Naive B cell (primary cell): ENCODE results near the gene TMEM205. TPM values are rescaled to one million over a fixed set of nuclear protein-coding genes. Genes with fewer than 3 reads are reported as not detected.

Experiments
- ATAC-seq, 2 donors: fragments of 150-1000 bp; cut with Tn5 transposase; 2 replicates each; pipeline ENCODE4 v1.10.0; 2021; ENCODE audit warnings: low read depth in 2 of 2, mild to moderate bottlenecking in 2 of 2, moderate library complexity in 2 of 2
- DNase-seq: peaks from one replicate; pipeline ENCODE4 v3.0.0; 2022
- H3K27ac Mint-ChIP-seq, 6 donors: one replicate each; pipeline ENCODE4 v1.8.0; 2020 to 2022; ENCODE audit warnings: mild to moderate bottlenecking in 6 of 6, mixed read lengths in 6 of 6, moderate library complexity in 5 of 6, inconsistent platforms in 2 of 6
- H3K27me3 Mint-ChIP-seq, 3 donors: one replicate each; pipeline ENCODE4 v1.8.0; 2021 to 2022; ENCODE audit warnings: mixed read lengths in 3 of 3, mild to moderate bottlenecking in 1 of 3
- H3K36me3 Mint-ChIP-seq, 2 donors: one replicate each; pipeline ENCODE4 v1.8.0; 2020 to 2022; ENCODE audit warnings: mixed read lengths in 2 of 2, inconsistent platforms in 1 of 2, mild to moderate bottlenecking in 1 of 2
- H3K4me1 Mint-ChIP-seq, 3 donors: one replicate each; pipeline ENCODE4 v1.8.0; 2020 to 2022; ENCODE audit warnings: mixed read lengths in 3 of 3, inconsistent platforms in 1 of 3, mild to moderate bottlenecking in 1 of 3, moderate library complexity in 1 of 3
- H3K4me3 Mint-ChIP-seq, 8 donors: one replicate each; pipeline ENCODE4 v1.8.0; 2020 to 2022; ENCODE audit warnings: mild to moderate bottlenecking in 8 of 8, mixed read lengths in 8 of 8, moderate library complexity in 8 of 8, inconsistent platforms in 2 of 8
- H3K9me3 Mint-ChIP-seq, 7 donors: one replicate each; pipeline ENCODE4 v1.8.0; 2020 to 2022; ENCODE audit warnings: mixed read lengths in 7 of 7, mild to moderate bottlenecking in 5 of 7, inconsistent platforms in 2 of 7, moderate library complexity in 1 of 7
- polyA plus RNA-seq, 6 donors: library from polyadenylated mRNA; unstranded; fragments of 300-500 nt; fragmentation: Illumina TruSeq; gene quantifications; one replicate each; pipeline ENCODE4 v1.2.3, GENCODE V29; 2021; ENCODE audit warnings: low read depth in 6 of 6

Gene TMEM205
- polyA plus RNA-seq, 6 donors from 2014 or later, result 102 to 171 (median 114) TPM

DNA sequence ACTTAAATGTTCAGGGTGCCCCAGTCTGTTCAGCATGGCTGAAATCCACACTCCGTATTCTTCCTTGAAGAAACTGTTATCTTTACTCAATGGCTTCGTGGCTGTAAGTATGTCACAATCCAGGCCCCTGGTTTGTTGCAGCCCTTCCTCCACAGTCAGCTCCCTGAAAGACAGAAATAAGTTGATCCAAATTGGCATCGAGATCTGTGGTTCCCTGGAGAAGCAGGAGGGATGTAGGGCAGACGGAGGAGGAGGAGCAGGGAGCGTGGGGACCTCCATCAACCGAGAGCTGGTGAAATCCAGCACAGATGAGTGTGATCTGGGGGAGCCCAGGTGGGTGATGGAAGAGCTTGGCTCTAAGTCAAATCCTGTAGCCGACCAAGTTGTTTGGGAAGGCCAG, 49.8 kb downstream of the TMEM205 start:
- Mint-ChIP-seq H3K4me1 (peaks cover 5 to 9% (median 8%) of the 10 kb centered on the region in 3 donors), H3K27ac (no peak overlapping the region), H3K4me3 (no peak overlapping the region), H3K36me3 (no peaks in the 10 kb centered on the region), H3K9me3 (peaks cover 0 to 1% (median 0%) of the 10 kb centered on the region in 7 donors), H3K27me3 (peaks cover 0 to 28% (median 4%) of the 10 kb centered on the region in 3 donors)
- DNase-seq (no peak), ATAC-seq (no peak)

DNA sequence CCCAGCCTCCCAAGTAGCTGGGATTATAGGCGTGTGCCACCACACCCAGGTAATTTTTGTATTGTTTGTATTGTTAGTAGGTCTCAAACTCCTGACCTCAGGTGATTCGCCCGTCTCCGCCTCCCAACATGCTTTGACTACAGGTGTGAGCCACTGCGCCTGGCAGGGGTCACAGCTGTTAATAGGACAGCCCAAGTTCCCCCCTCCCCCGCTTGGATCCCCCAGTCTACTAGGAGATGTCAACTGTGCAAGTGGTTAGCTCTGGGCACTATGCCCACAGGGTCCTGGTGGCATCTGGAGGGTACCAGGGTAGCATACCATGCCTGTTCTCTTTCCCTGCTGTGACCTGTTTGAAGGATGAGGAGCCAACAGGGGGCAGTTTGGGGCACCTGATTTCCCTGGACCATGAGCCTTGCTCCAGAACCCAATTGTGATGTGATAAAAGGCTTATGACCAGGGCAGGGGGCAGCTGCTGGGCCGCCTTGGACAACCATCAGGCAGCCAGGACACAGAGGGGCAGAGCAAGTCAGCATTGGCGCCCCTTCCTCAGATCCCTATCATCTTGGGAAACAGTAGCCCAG, 50.3 kb downstream of the TMEM205 start, which contains the start of gene TSPAN16:
TSPAN16 (plus strand) TSS at position 496 of the 581 bp plus-strand sequence. CDS start 138 bp downstream, outside the sequence.
- peaks cover 0 to 1% (median 0%) of the 10 kb centered on the region in 7 donors for H3K9me3 Mint-ChIP-seq
- no peak within 1 kb of the TSS for H3K27ac Mint-ChIP-seq
- H3K36me3 Mint-ChIP-seq, result no peaks in the 10 kb centered on the region
- peaks cover 5 to 9% (median 8%) of the 10 kb centered on the region in 3 donors for H3K4me1 Mint-ChIP-seq
- H3K4me3 Mint-ChIP-seq, result peak within 1 kb of the TSS in 1 of 8 donors; percentile 16
- peaks cover 0 to 28% (median 4%) of the 10 kb centered on the region in 3 donors for H3K27me3 Mint-ChIP-seq
- DNase-seq (no peak), ATAC-seq (no peak)

DNA sequence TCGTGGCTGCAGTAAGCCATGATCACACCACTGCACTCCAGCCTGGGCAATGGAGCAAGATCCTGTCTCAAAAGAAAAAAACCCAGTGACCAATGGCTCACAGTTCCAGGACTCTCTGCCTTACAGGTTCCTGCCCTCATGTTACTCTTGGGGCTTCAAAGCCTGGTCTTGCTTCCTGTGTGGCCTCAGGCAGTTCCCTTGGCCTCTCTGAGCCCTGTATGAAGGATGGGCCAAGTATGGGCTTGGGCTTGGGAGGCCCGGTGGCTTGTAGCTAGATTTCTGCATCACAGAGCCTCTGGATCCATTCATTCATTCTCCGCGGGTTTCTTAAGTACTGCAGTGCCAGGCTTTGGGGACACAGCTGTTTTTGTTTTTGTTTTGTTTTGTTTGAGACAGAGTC, 50.9 kb downstream of the TMEM205 start:
- Mint-ChIP-seq H3K9me3 (peaks cover 0 to 1% (median 0%) of the 10 kb centered on the region in 7 donors), H3K27ac (no peak overlapping the region), H3K4me3 (peak overlapping the region in 1 of 8 donors; percentile 16), H3K4me1 (peaks cover 5 to 9% (median 8%) of the 10 kb centered on the region in 3 donors), H3K36me3 (no peaks in the 10 kb centered on the region), H3K27me3 (peaks cover 0 to 28% (median 4%) of the 10 kb centered on the region in 3 donors)
- ATAC-seq (no peak), DNase-seq (no peak)

DNA sequence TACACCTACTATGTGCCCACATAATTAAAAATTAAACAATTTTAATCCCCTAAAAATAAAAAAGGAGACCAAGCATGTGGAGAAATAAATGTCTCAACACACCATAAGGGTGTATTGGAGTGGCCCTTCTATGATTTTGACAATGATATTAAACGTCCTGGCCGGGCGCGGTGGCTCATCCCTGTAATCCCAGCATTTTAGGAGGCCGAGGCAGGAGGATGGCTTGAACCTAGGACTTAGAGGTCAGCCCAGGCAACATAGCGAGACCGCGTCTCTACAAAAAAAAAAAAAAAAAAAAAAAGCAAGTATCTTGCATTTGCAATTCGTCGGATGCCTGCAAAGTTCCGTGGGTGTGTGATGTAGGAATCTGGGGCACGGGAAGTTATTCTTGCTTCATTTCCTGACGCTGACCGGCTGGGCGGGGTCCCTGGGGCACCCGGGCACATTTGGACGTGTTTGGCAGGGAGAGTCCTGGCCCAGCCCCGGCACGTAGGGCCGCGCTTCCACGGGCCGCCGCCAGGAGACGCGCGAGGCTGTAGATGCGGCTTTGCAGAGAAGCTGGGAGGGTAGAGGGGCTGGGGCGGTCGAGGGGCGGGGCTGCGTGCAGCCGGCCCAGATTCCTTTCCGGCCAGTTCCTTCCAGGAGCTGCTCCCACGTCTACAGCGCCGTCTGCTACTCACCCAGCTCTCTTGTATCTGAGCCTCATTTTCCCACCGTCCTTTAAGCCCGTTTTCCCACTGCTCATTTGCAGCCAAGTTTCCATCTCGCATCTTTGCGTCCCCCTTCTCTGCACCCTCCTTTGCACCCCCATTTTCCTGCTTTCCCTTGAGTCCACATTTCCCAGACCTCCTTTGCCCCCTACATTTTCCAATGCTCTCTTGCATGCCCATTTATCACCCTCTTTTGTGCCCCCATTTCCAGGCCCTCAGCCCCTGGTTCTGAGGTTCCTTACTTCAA, 52.4 kb downstream of the TMEM205 start:
- H3K27ac Mint-ChIP-seq, result peak overlapping the region in 1 of 6 donors; percentile 55
- no peaks in the 10 kb centered on the region for H3K36me3 Mint-ChIP-seq
- peaks cover 5 to 9% (median 8%) of the 10 kb centered on the region in 3 donors for H3K4me1 Mint-ChIP-seq
- H3K27me3 Mint-ChIP-seq, result peaks cover 4 to 22% (median 5%) of the 10 kb centered on the region in 3 donors
- peak; percentile 99 for ATAC-seq
- DNase-seq, result peak; percentile 73
- peak overlapping the region in 5 of 8 donors; percentile 43 to 78 (median 55) for H3K4me3 Mint-ChIP-seq
- peaks cover 0 to 1% (median 0%) of the 10 kb centered on the region in 7 donors for H3K9me3 Mint-ChIP-seq

Other genes with a start within 250 kb of the TMEM205 start
- not detected for gene SPC24, start 190.5 kb downstream of the TMEM205 start, polyA plus RNA-seq
- under 1 TPM in 3 of 6 donors, not detected in 3; 0.09 to 0.57 (median 0.19) TPM for gene KANK2, start 148.7 kb downstream of the TMEM205 start, polyA plus RNA-seq
- not detected for gene ANGPTL8, start 106.6 kb downstream of the TMEM205 start, polyA plus RNA-seq
- under 1 TPM in 5 of 6 donors, not detected in 1; 0.18 to 0.87 (median 0.31) TPM for gene DOCK6, start 83.7 kb downstream of the TMEM205 start, polyA plus RNA-seq
- gene TSPAN16, start 50.1 kb downstream of the TMEM205 start, polyA plus RNA-seq, result not detected
- gene RAB3D, start 6.6 kb downstream of the TMEM205 start, polyA plus RNA-seq, result 1 to 10 TPM; 1.9 to 5.8 (median 2.4) TPM
- 10 to 100 TPM; 13.2 to 25.0 (median 16.2) TPM for gene CCDC159, start 251 bp upstream of the TMEM205 start, polyA plus RNA-seq
- gene PLPPR2, start 9.2 kb upstream of the TMEM205 start, polyA plus RNA-seq, result under 1 TPM in 2 of 6 donors, not detected in 4; 0.56 to 0.69 TPM
- gene SWSAP1, start 28.4 kb upstream of the TMEM205 start, polyA plus RNA-seq, result 10 to 100 TPM in 1 of 6 donors, 1 to 10 TPM in 5; 6.0 to 10.2 (median 7.6) TPM
- 1 to 10 TPM in 5 of 6 donors, not detected in 1; 2.2 to 3.9 (median 3.6) TPM for gene EPOR, start 38.0 kb upstream of the TMEM205 start, polyA plus RNA-seq
- under 1 TPM in 2 of 6 donors, not detected in 4; 0.40 to 0.44 TPM for gene RGL3, start 73.0 kb upstream of the TMEM205 start, polyA plus RNA-seq
- 1 to 10 TPM in 1 of 6 donors, under 1 TPM in 5; 0.21 to 1.2 (median 0.69) TPM for gene ODAD3, start 88.9 kb upstream of the TMEM205 start, polyA plus RNA-seq
- gene PRKCSH, start 89.4 kb upstream of the TMEM205 start, polyA plus RNA-seq, result 10 to 100 TPM; 32.2 to 79.6 (median 46.9) TPM
- not detected for gene ELAVL3, start 134.8 kb upstream of the TMEM205 start, polyA plus RNA-seq
- 1 to 10 TPM in 5 of 6 donors, not detected in 1; 1.0 to 3.6 (median 1.4) TPM for gene ZNF653, start 159.6 kb upstream of the TMEM205 start, polyA plus RNA-seq
- gene ECSIT, start 182.9 kb upstream of the TMEM205 start, polyA plus RNA-seq, result 10 to 100 TPM; 29.7 to 51.2 (median 34.5) TPM
- under 1 TPM in 2 of 6 donors, not detected in 4; 0.65 TPM for gene CNN1, start 192.6 kb upstream of the TMEM205 start, polyA plus RNA-seq
- 100 to 1,000 TPM in 3 of 6 donors, 10 to 100 TPM in 3; 85.9 to 118 (median 99.2) TPM for gene ELOF1, start 213.0 kb upstream of the TMEM205 start, polyA plus RNA-seq
- gene ACP5, start 231.4 kb upstream of the TMEM205 start, polyA plus RNA-seq, result 10 to 100 TPM; 17.4 to 44.2 (median 24.6) TPM